ENCODE data around the gene ALDH4A1. TPM values are rescaled to one million over a fixed set of nuclear protein-coding genes. Genes with fewer than 3 reads are reported as not detected.
A peak's percentile ranks its signal among the peaks of the same experiment; 100 is the strongest.

The ALDH4A1 gene
- total RNA-seq, 3 donors from 2014 or later (not counting 1 experiment from before 2014, with no cell fraction given): 3.4 to 4.1 (median 3.7) TPM

GRCh38 chr1:18942340-18942739, 40.0 kb upstream of the ALDH4A1 start:
- 86% methylated on average over 4 of the region's 4 CpGs for WGBS (ENCODE audit: insufficient coverage)
- Mint-ChIP-seq H3K27me3 (ENCODE audit: low read depth in 2 of 2) (no peaks in the 10 kb centered on the region), H3K4me1 (peaks cover 65 to 70% of the 10 kb centered on the region in 2 donors), H3K9me3 (no peaks in the 10 kb centered on the region), H3K36me3 (no peaks in the 10 kb centered on the region), H3K4me3 (no peak overlapping the region), H3K27ac (no peak overlapping the region)
- H3K27ac ChIP-seq (ENCODE audit: low read length): no peak overlapping the region
- H3K4me3 ChIP-seq (ENCODE audit: low read length): no peak overlapping the region
- H3K9me3 ChIP-seq (ENCODE audit: control insufficient read depth, insufficient read depth, low read length): no peaks in the 10 kb centered on the region
- H3K27me3 ChIP-seq (ENCODE audit: control insufficient read depth, insufficient read depth, low read length): no peaks in the 10 kb centered on the region
- intact Hi-C loops (cut with micrococcal nuclease): no loop called here
- H3K36me3 ChIP-seq (ENCODE audit: control insufficient read depth, insufficient read depth, low read length): peaks cover 5% of the 10 kb centered on the region
- DNase-seq: no peak
- ATAC-seq: no peak
- no peak for TF ChIP-seq CTCF (IDR thresholded peaks at IDR 0.05)
- peaks cover 87% of the 10 kb centered on the region for H3K4me1 ChIP-seq (ENCODE audit: control insufficient read depth, insufficient read depth, low read length)

- H3K9me3 Mint-ChIP-seq: no peaks in the 10 kb centered on the region
- WGBS (ENCODE audit: insufficient coverage): 90% methylated on average over 17 of the region's 18 CpGs
- no peaks in the 10 kb centered on the region for H3K27me3 Mint-ChIP-seq (ENCODE audit: low read depth in 2 of 2)
- H3K27me3 ChIP-seq (ENCODE audit: control insufficient read depth, insufficient read depth, low read length): no peaks in the 10 kb centered on the region
- no peak overlapping the region for H3K4me3 Mint-ChIP-seq
- ATAC-seq: no peak
- no peak for TF ChIP-seq CTCF (IDR thresholded peaks at IDR 0.05)
- peaks cover 86% of the 10 kb centered on the region for H3K4me1 ChIP-seq (ENCODE audit: control insufficient read depth, insufficient read depth, low read length)
- H3K4me3 ChIP-seq (ENCODE audit: low read length): no peak overlapping the region
- no peaks in the 10 kb centered on the region for H3K9me3 ChIP-seq (ENCODE audit: control insufficient read depth, insufficient read depth, low read length)
- peak overlapping the region; percentile 54 to 56 for H3K27ac Mint-ChIP-seq
- intact Hi-C loops (cut with micrococcal nuclease): no loop called here
- H3K36me3 ChIP-seq (ENCODE audit: control insufficient read depth, insufficient read depth, low read length): peaks cover 5% of the 10 kb centered on the region
- DNase-seq: no peak
- no peak overlapping the region for H3K27ac ChIP-seq (ENCODE audit: low read length)
- peaks cover 65 to 69% of the 10 kb centered on the region in 2 donors for H3K4me1 Mint-ChIP-seq
- no peaks in the 10 kb centered on the region for H3K36me3 Mint-ChIP-seq
These were observed 39.1 kb upstream of the ALDH4A1 start for GRCh38 chr1:18941221-18942141.

- WGBS (ENCODE audit: insufficient coverage): 95% methylated on average over 13 of the region's 13 CpGs
- Mint-ChIP-seq H3K36me3 (no peaks in the 10 kb centered on the region), H3K4me1 (peaks cover 62 to 72% of the 10 kb centered on the region in 2 donors), H3K27me3 (ENCODE audit: low read depth in 2 of 2) (no peaks in the 10 kb centered on the region), H3K4me3 (peak overlapping the region; percentile 6), H3K9me3 (no peaks in the 10 kb centered on the region), H3K27ac (peak overlapping the region; percentile 54 to 56)
- ATAC-seq (no peak), DNase-seq (no peak)
- Histone ChIP-seq H3K27ac (ENCODE audit: low read length) (no peak overlapping the region), H3K4me1 (ENCODE audit: control insufficient read depth, insufficient read depth, low read length) (peaks cover 86% of the 10 kb centered on the region), H3K9me3 (ENCODE audit: control insufficient read depth, insufficient read depth, low read length) (no peaks in the 10 kb centered on the region), H3K27me3 (ENCODE audit: control insufficient read depth, insufficient read depth, low read length) (no peaks in the 10 kb centered on the region), H3K4me3 (ENCODE audit: low read length) (no peak overlapping the region), H3K36me3 (ENCODE audit: control insufficient read depth, insufficient read depth, low read length) (peaks cover 5% of the 10 kb centered on the region)
- no peak for TF ChIP-seq CTCF (IDR thresholded peaks at IDR 0.05)
- intact Hi-C loops (cut with micrococcal nuclease): no loop called here
These were observed 38.1 kb upstream of the ALDH4A1 start for GRCh38 chr1:18940303-18941020.
